CD14-positive monocyte (primary cell): Measurements from ENCODE around the gene UBA7. TPM values are rescaled to one million over a fixed set of nuclear protein-coding genes. Genes with fewer than 3 reads are reported as not detected.

Source experiments
- DNase-seq, 3 donors: peaks; one replicate each; pipeline ENCODE4 v3.0.0-alpha.2; 2011 to 2022
- H2AFZ ChIP-seq: 2 replicates; pipeline ENCODE4 v1.6.0; 2012; ENCODE audit warnings: mild to moderate bottlenecking, low read depth, low read length, inconsistent platforms; ENCODE audit not compliant: insufficient read depth, poor library complexity, severe bottlenecking
- H3K27ac ChIP-seq, 2 donors: 1 replicate in 1 of 2; 2 replicates in 1 of 2; pipeline ENCODE4 v1.5.1; 2012 to 2013; ENCODE audit warnings: low read length in 2 of 2, control low read depth in 1 of 2, inconsistent platforms in 1 of 2, low read depth in 1 of 2, mild to moderate bottlenecking in 1 of 2
- H3K27me3 ChIP-seq, 2 donors: one replicate each; pipeline versions ENCODE4 v1.6.0 to v1.6.1; 2011 to 2013; ENCODE audit warnings: low read length in 2 of 2; ENCODE audit not compliant: control insufficient read depth in 2 of 2, insufficient read depth in 2 of 2
- H3K36me3 ChIP-seq, 2 donors: replicated peaks in 1 of 2; 1 replicate in 1 of 2; 2 replicates in 1 of 2; pipeline versions ENCODE4 v1.5.1 to v1.6.1; 2012 to 2013; ENCODE audit warnings: low read length in 2 of 2, control low read depth in 1 of 2, inconsistent platforms in 1 of 2, mild to moderate bottlenecking in 1 of 2; ENCODE audit not compliant: insufficient read depth in 2 of 2, control insufficient read depth in 1 of 2
- H3K4me1 ChIP-seq, 2 donors: 1 replicate in 1 of 2; 2 replicates in 1 of 2; pipeline versions ENCODE4 v1.5.1 to v1.6.1; 2012 to 2013; ENCODE audit warnings: low read length in 2 of 2, control low read depth in 1 of 2, inconsistent platforms in 1 of 2, mild to moderate bottlenecking in 1 of 2, moderate library complexity in 1 of 2; ENCODE audit not compliant: insufficient read depth in 2 of 2, control insufficient read depth in 1 of 2
- H3K4me2 ChIP-seq: replicated peaks from 2 replicates; pipeline ENCODE3; 2012; ENCODE audit warnings: low read length, moderate library complexity, mild to moderate bottlenecking; ENCODE audit not compliant: poor library complexity, severe bottlenecking; ENCODE audit errors: extremely low read depth
- H3K4me3 ChIP-seq, 3 experiments: fragments of 200-600 bp in 1 of 3; sonication (generic) in 1 of 3; replicated peaks in 1 of 3; 1 replicate in 2 of 3; 2 replicates in 1 of 3; pipeline ENCODE4 v1.5.1; 2011 to 2013; ENCODE audit warnings: low read length in 3 of 3, mild to moderate bottlenecking in 3 of 3, control low read depth in 2 of 3, low read depth in 2 of 3, inconsistent platforms in 1 of 3, moderate library complexity in 1 of 3
- H3K79me2 ChIP-seq: 2 replicates; pipeline ENCODE4 v1.6.0; 2012; ENCODE audit warnings: mild to moderate bottlenecking, control low read depth, inconsistent platforms, low read length, moderate library complexity; ENCODE audit not compliant: insufficient read depth
- H3K9ac ChIP-seq: 2 replicates; pipeline ENCODE4 v1.6.0; 2017; ENCODE audit warnings: low read length, mild to moderate bottlenecking; ENCODE audit not compliant: insufficient read depth, poor library complexity, severe bottlenecking
- H3K9me3 ChIP-seq, 2 donors: replicated peaks in 1 of 2; 1 replicate in 1 of 2; 2 replicates in 1 of 2; pipeline versions ENCODE4 v1.5.1 to v1.6.1; 2012 to 2013; ENCODE audit warnings: low read length in 2 of 2, control low read depth in 1 of 2; ENCODE audit not compliant: control insufficient read depth in 1 of 2, insufficient read depth in 1 of 2
- H4K20me1 ChIP-seq: 2 replicates; pipeline ENCODE4 v1.6.0; 2012; ENCODE audit warnings: mild to moderate bottlenecking, low read length, control low read depth, moderate library complexity; ENCODE audit not compliant: insufficient read depth
- H3K27ac Mint-ChIP-seq, 7 donors: one replicate each; pipeline ENCODE4 v1.8.0; 2020; ENCODE audit warnings: mild to moderate bottlenecking in 7 of 7, mixed read lengths in 7 of 7, moderate library complexity in 6 of 7, inconsistent platforms in 2 of 7
- H3K27me3 Mint-ChIP-seq, 3 donors: one replicate each; pipeline ENCODE4 v1.8.0; 2021 to 2022; ENCODE audit warnings: low read depth in 3 of 3, mild to moderate bottlenecking in 3 of 3, mixed read lengths in 3 of 3, moderate library complexity in 3 of 3, inconsistent platforms in 1 of 3
- H3K36me3 Mint-ChIP-seq, 2 donors: one replicate each; pipeline ENCODE4 v1.8.0; 2020; ENCODE audit warnings: mixed read lengths in 2 of 2, inconsistent platforms in 1 of 2, mild to moderate bottlenecking in 1 of 2
- H3K4me1 Mint-ChIP-seq: one replicate; pipeline ENCODE4 v1.8.0; 2020; ENCODE audit warnings: mild to moderate bottlenecking, mixed read lengths
- H3K4me3 Mint-ChIP-seq, 2 donors: one replicate each; pipeline ENCODE4 v1.8.0; 2020; ENCODE audit warnings: mild to moderate bottlenecking in 2 of 2, mixed read lengths in 2 of 2, moderate library complexity in 1 of 2
- H3K9me3 Mint-ChIP-seq, 7 donors: one replicate each; pipeline ENCODE4 v1.8.0; 2020 to 2022; ENCODE audit warnings: mixed read lengths in 7 of 7, mild to moderate bottlenecking in 6 of 7, moderate library complexity in 6 of 7, inconsistent platforms in 2 of 7
- CTCF ChIP-seq: fragments of 200-600 bp; IDR thresholded peaks from one replicate; pipeline ENCODE4 v1.8.0; 2022; ENCODE audit warnings: antibody characterized with exemption, mild to moderate bottlenecking
- WGBS: methylation state at CpG from one replicate; pipeline ENCODE4 v1.1.5; 2013; ENCODE audit warnings: missing lambda C conversion rate; ENCODE audit not compliant: insufficient coverage; 5-methylcytosine and 5-hydroxymethylcytosine counted together
- intact Hi-C, 2 donors: fragments of 100-400 bp; cut with micrococcal nuclease; formaldehyde crosslinking; loops; one replicate each; pipeline versions ENCODE4 v1.15.0 to v1.15.1; 2023
- polyA plus RNA-seq, 3 donors: library from polyadenylated mRNA; depleted of rRNA in 1 of 3; unstranded in 2 of 3; stranded (reverse) in 1 of 3; fragments of 300-500 nt in 2 of 3; fragments of >200 nt in 1 of 3; fragmentation: Illumina TruSeq in 2 of 3; gene quantifications; 1 replicate in 2 of 3; 2 replicates in 1 of 3; pipeline ENCODE4 v1.2.3, GENCODE V29; 2012 to 2021

UBA7 gene
- polyA plus RNA-seq, 3 donors = 39.1 to 399 (median 43.7) TPM

GRCh38 chr3:49771340-49771938, 42.3 kb downstream of the UBA7 start:
- Histone ChIP-seq H3K27ac (no peak overlapping the region), H3K4me1 (no peaks in the 10 kb centered on the region), H3K4me2 (no peak overlapping the region), H3K79me2 (peaks cover 97% of the 10 kb centered on the region), H3K9ac (no peak overlapping the region), H3K9me3 (no peaks in the 10 kb centered on the region), H4K20me1 (peaks cover 97% of the 10 kb centered on the region), H3K36me3 (peaks cover 16 to 53% of the 10 kb centered on the region in 2 donors), H3K27me3 (no peaks in the 10 kb centered on the region), H3K4me3 (no peak overlapping the region), H2AFZ (no peak overlapping the region)
- peaks cover 22 to 40% of the 10 kb centered on the region in 2 donors for H3K36me3 Mint-ChIP-seq
- intact Hi-C loops = no loop called here
- no peak overlapping the region for H3K4me3 Mint-ChIP-seq
- no peak for DNase-seq
- H3K4me1 Mint-ChIP-seq = no peaks in the 10 kb centered on the region
- no CpG with 5 or more reads among the region's 1 CpG for WGBS
- peaks cover 0 to 2% (median 0%) of the 10 kb centered on the region in 3 donors for H3K27me3 Mint-ChIP-seq
- no peak overlapping the region for H3K27ac Mint-ChIP-seq
- no peak for TF ChIP-seq CTCF
- H3K9me3 Mint-ChIP-seq = no peaks in the 10 kb centered on the region

GRCh38 chr3:49769926-49770325, 43.8 kb downstream of the UBA7 start:
- H3K9me3 ChIP-seq = no peaks in the 10 kb centered on the region
- peaks cover 98% of the 10 kb centered on the region for H3K79me2 ChIP-seq
- H3K4me2 ChIP-seq = no peak overlapping the region
- H3K4me1 ChIP-seq = no peaks in the 10 kb centered on the region
- no peak overlapping the region for H2AFZ ChIP-seq
- peaks cover 96% of the 10 kb centered on the region for H4K20me1 ChIP-seq
- Mint-ChIP-seq H3K27ac (no peak overlapping the region), H3K9me3 (peaks cover 0 to 2% (median 0%) of the 10 kb centered on the region in 7 donors), H3K4me3 (no peak overlapping the region), H3K36me3 (peaks cover 17 to 40% of the 10 kb centered on the region in 2 donors), H3K4me1 (no peaks in the 10 kb centered on the region), H3K27me3 (no peaks in the 10 kb centered on the region)
- no peak overlapping the region for H3K27ac ChIP-seq
- intact Hi-C loops = loop anchor here in 1 of 2 donors (10.0 kb wide), 1 partner anchor 1605 kb away; no protein-coding TSS in a partner anchor
- DNase-seq = no peak
- peaks cover 11 to 50% of the 10 kb centered on the region in 2 donors for H3K36me3 ChIP-seq
- H3K4me3 ChIP-seq = no peak overlapping the region
- no peak overlapping the region for H3K9ac ChIP-seq
- H3K27me3 ChIP-seq = no peaks in the 10 kb centered on the region
- TF ChIP-seq CTCF = no peak
